Measurements from ENCODE around the gene KDELR3. TPM values are rescaled to one million over a fixed set of nuclear protein-coding genes. Genes with fewer than 3 reads are reported as not detected.

KDELR3 gene
- total RNA-seq, 1 experiment from 2014 or later = 6.4 TPM

GRCh38 chr22:38428714-38429113, 39.2 kb upstream of the KDELR3 start:
- CTCF ChIA-PET = interaction anchor here (0.7 kb wide), 1 partner anchor 133 kb away, joined by 3 read pairs; no protein-coding TSS in a partner anchor
- DNase-seq (ENCODE audit: unreplicated experiment) = no peak
- Mint-ChIP-seq H3K36me3 (ENCODE audit: insufficient read depth, unreplicated experiment) (peaks cover 6% of the 10 kb centered on the region), H3K9me3 (ENCODE audit: unreplicated experiment) (no peaks in the 10 kb centered on the region), H3K4me3 (ENCODE audit: unreplicated experiment) (no peak overlapping the region), H3K4me1 (ENCODE audit: insufficient read depth, unreplicated experiment) (no peaks in the 10 kb centered on the region), H3K27ac (ENCODE audit: low read depth, unreplicated experiment) (no peak overlapping the region), H3K27me3 (ENCODE audit: insufficient read depth, unreplicated experiment) (no peaks in the 10 kb centered on the region)
- POLR2A ChIA-PET = interaction anchor here (0.9 kb wide), 1 partner anchor 29 kb away, joined by 3 read pairs; no protein-coding TSS in a partner anchor
- TF ChIP-seq CTCF (IDR thresholded peaks at IDR 0.05; ENCODE audit: unreplicated experiment) = no peak
- intact Hi-C loops (cut with micrococcal nuclease) = no loop called here
- no TSS peak for BruUV-seq (replicated peaks)

- intact Hi-C loops (cut with micrococcal nuclease) = no loop called here
- POLR2A ChIA-PET = no interaction called here
- no peaks in the 10 kb centered on the region for H3K9me3 Mint-ChIP-seq (ENCODE audit: unreplicated experiment)
- no TSS peak for BruUV-seq (replicated peaks)
- no peak for DNase-seq (ENCODE audit: unreplicated experiment)
- no peak overlapping the region for H3K4me3 Mint-ChIP-seq (ENCODE audit: unreplicated experiment)
- no peak overlapping the region for H3K27ac Mint-ChIP-seq (ENCODE audit: low read depth, unreplicated experiment)
- TF ChIP-seq CTCF (IDR thresholded peaks at IDR 0.05; ENCODE audit: unreplicated experiment) = no peak
- CTCF ChIA-PET = interaction anchor here (0.6 to 0.7 kb wide), 2 partner anchors 24 to 132 kb away, joined by 3 read pairs; no protein-coding TSS in a partner anchor
- H3K4me1 Mint-ChIP-seq (ENCODE audit: insufficient read depth, unreplicated experiment) = no peaks in the 10 kb centered on the region
- H3K36me3 Mint-ChIP-seq (ENCODE audit: insufficient read depth, unreplicated experiment) = peaks cover 6% of the 10 kb centered on the region
- peaks cover 6% of the 10 kb centered on the region for H3K27me3 Mint-ChIP-seq (ENCODE audit: insufficient read depth, unreplicated experiment)
These were observed 38.3 kb upstream of the KDELR3 start for GRCh38 chr22:38429499-38430068.

- Mint-ChIP-seq H3K27ac (ENCODE audit: low read depth, unreplicated experiment) (no peak overlapping the region), H3K4me1 (ENCODE audit: insufficient read depth, unreplicated experiment) (no peaks in the 10 kb centered on the region), H3K27me3 (ENCODE audit: insufficient read depth, unreplicated experiment) (peaks cover 11% of the 10 kb centered on the region), H3K36me3 (ENCODE audit: insufficient read depth, unreplicated experiment) (no peaks in the 10 kb centered on the region), H3K9me3 (ENCODE audit: unreplicated experiment) (no peaks in the 10 kb centered on the region), H3K4me3 (ENCODE audit: unreplicated experiment) (no peak overlapping the region)
- intact Hi-C loops (cut with micrococcal nuclease) = no loop called here
- no peak for TF ChIP-seq CTCF (IDR thresholded peaks at IDR 0.05; ENCODE audit: unreplicated experiment)
- ChIA-PET CTCF (no interaction called here), POLR2A (interaction anchor here (0.6 kb wide), 1 partner anchor 250 kb away, joined by 3 read pairs; no protein-coding TSS in a partner anchor)
- BruUV-seq (replicated peaks) = no TSS peak
- DNase-seq (ENCODE audit: unreplicated experiment) = no peak
These were observed 36.5 kb upstream of the KDELR3 start for GRCh38 chr22:38431266-38432010.

- Mint-ChIP-seq H3K4me3 (ENCODE audit: unreplicated experiment) (no peak overlapping the region), H3K36me3 (ENCODE audit: insufficient read depth, unreplicated experiment) (no peaks in the 10 kb centered on the region), H3K27me3 (ENCODE audit: insufficient read depth, unreplicated experiment) (peaks cover 11% of the 10 kb centered on the region), H3K4me1 (ENCODE audit: insufficient read depth, unreplicated experiment) (no peaks in the 10 kb centered on the region), H3K9me3 (ENCODE audit: unreplicated experiment) (no peaks in the 10 kb centered on the region), H3K27ac (ENCODE audit: low read depth, unreplicated experiment) (no peak overlapping the region)
- no peak for TF ChIP-seq CTCF (IDR thresholded peaks at IDR 0.05; ENCODE audit: unreplicated experiment)
- ChIA-PET CTCF (no interaction called here), POLR2A (no interaction called here)
- DNase-seq (ENCODE audit: unreplicated experiment) = no peak
- BruUV-seq (replicated peaks) = no TSS peak
- intact Hi-C loops (cut with micrococcal nuclease) = no loop called here
These were observed 35.6 kb upstream of the KDELR3 start for GRCh38 chr22:38432264-38432663.
